Stimulated activated CD8-positive, alpha-beta memory T cell treated with anti-CD3 and anti-CD28 coated beads, Interleukin-15, amount 100 ng/mL, for 48 hours (primary cell): Measurements from ENCODE around the gene DIS3.
"Not testable (repeated sequence)": the region's sequence is repeated elsewhere in the genome, so short reads cannot be mapped to it uniquely, and the experiment has no call there.

ENCODE experiments used
- DNase-seq, 2 donors: peaks; one replicate each; pipeline ENCODE4 v3.0.0-alpha.2; 2020; ENCODE audit warnings: low read depth in 2 of 2

The DIS3 gene

DNA sequence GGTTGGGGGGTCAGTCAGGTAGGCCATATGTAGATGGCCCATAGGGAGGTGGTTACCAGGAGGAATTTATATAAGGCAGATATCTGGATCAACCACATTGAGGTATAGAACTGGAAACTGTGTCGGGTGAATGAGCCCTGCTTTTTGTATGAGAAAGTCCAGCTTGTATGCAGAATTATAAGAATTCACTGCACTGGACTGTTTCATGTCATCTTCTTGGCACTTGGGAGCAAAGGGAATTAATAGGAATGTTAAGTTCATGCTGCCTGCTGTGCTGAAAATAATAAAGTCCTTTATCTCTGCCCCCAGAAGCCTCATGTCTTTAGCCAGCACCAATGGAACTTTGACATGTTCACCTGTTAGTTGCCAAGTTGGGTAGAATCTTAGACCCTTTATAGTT lies 41.7 kb downstream of the DIS3 start:
- no peak for DNase-seq

DNA sequence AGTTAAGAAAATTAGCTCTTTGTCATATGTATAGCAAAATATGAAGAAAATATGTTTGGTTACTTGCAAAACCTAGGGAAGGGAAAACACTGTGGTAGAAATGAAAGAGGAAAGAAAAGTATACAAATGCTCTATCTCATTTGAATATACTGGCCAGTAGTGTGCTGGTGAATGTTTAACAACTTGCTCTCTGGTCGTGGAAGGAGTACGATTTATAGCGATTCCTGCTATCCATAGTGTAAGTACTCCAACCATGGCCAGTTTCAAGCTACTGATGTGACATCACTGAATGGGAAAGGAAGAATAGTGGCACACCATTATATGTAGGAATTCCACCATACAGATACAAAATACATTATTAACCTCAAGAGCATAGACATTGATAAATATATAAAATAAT lies 44.7 kb downstream of the DIS3 start:
- DNase-seq: no peak

DNA sequence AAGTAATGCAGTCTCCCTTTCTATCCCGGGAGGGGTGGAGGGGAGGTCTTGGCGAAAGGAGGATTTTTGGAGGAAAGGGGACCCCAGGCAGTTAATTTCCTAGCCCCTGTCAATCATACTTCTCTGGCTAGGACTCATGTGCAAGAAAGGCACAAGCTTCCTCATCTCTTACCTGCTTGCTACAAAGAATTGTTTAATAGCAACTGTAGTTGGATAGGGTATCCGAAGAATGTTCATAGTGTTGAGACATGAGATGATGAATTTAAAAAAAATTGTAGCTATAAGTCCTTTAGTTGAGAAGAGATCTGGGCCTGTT lies 53.5 kb downstream of the DIS3 start:
- DNase-seq: no peak

DNA sequence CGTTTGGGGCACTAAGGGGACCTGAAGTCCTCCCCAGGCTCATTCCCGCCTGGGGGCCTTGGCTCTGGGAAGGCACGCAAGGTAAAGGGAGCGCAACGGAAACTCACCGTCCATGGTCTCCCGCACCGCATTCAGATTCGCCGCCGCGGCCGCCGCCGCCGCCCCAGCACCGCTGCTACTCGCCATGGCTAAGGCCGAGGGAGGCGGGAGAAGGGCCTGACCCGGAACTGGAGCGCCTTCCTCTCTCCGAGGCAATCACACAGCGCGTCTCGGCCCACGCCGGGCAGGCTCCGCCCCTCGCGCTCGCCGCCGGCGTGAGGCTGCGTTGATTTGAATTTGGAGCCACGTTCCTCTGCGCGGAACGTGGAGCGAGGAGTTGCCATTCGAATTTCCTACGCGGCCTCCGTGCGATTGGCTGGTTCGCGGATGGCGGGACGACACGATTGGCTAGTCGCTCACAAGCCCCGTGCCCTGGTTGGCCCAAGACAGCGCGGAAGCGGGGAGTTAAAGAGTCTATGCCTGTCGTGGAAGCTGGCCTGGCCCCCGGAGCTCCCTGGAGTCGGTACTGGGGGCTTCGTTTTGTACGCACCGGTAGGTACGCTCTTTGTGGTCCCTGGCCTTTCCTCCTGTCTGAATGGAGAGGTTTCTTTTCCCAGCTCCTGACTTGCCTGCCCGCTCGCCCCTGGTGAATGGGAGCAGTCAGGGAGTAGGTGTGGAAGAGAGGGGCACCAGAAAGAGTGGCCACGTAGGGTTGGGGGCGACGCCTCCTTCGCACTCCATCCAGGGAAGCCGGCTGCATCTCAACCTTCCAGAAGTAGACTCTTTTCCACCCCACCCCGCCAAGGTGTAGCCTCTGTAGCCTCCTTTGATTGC lies 54.0 kb downstream of the DIS3 start, which contains the start of the genes BORA and MZT1:
TSS of gene BORA (plus strand) at position 507 of the 873 bp plus-strand sequence. CDS start 1,018 bp downstream, outside the sequence.
TSS of gene MZT1 (minus strand) at position 213 of the 873 bp plus-strand sequence. CDS start at position 186, 27 bp downstream.
- DNase-seq: peak; percentile 91 to 93

DNA sequence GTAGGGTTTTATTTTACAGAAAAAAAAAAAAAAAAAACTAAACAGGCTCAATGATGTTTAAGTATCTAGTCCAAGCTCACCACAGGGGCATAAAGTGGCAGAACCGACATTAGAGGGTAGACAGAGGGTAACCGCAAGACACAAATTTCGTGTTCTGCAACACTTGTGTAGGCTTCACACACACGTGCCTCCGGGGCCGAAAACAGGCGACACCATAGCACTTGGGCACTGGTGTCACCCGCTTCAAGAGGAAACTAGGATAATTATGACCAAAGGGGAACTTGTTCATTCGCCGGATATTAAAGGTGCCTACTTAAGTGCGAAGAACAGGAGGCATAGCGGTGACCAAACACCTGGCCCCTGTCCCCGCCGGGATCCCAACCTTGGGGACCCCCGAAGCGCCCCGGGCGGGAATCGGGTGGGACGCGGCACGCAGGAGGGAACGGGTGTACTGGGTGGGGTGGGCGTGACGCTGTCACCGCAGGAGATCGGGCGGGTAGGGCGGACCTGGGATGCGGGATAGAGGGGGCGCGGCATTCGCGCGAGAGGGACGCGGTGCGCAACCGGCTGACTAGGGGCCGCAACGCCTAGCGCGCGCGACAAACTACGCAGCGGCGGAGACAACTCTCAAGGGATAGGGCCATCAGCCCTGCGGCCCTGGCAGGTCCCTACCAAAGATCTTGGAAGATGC lies 54.8 kb downstream of the DIS3 start:
- peak; percentile 21 to 43 for DNase-seq

DNA sequence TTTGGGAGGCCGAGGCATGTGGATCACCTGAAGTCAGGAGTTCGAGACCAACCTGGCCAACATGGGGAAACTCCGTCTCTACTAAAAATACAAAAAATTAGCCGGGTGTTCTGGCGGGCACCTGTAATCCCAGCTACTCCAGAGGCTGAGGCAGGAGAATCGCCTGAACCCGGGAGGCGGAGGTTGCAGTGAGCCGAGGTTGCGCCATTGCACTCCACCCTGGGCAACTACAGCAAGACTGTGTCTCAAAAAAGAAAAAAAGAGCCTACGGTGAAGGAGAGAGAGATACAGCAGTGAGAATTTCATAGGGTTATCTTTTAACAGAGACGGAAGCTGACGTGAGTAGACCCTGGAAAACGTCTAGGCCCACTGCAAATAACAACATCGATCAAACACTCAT lies 55.5 kb downstream of the DIS3 start:
- not testable (repeated sequence) for DNase-seq

DNA sequence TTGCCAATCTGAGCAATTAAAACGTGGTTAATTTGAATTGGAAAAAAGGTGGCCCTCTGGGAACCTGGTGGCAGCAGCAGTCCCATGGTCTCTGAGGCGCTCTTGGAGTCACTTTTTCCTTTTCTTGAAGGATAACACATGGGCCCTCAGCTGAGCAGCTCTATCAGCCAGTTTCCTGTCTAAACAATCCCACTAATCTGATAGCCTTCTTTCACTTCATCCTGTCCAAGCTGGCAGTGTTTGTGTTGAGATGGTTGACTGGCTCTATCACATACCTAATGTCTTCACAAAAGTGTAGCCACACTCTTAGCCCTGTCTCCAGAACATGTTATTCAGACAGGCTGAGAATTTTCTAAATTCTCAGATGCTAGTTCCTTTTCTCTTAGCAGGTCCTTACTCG lies 64.9 kb downstream of the DIS3 start:
- no peak for DNase-seq
